Putamen (tissue), 1 donor: ENCODE results near the gene CDH8.
A peak's percentile ranks its signal among the peaks of the same experiment; 100 is the strongest.
"Not testable (repeated sequence)": the region's sequence is repeated elsewhere in the genome, so short reads cannot be mapped to it uniquely, and the experiment has no call there.

Source experiments
- DNase-seq: peaks from one replicate; pipeline ENCODE4 v3.0.0-alpha.2; 2016; ENCODE audit warnings: low spot score

Gene CDH8

DNA sequence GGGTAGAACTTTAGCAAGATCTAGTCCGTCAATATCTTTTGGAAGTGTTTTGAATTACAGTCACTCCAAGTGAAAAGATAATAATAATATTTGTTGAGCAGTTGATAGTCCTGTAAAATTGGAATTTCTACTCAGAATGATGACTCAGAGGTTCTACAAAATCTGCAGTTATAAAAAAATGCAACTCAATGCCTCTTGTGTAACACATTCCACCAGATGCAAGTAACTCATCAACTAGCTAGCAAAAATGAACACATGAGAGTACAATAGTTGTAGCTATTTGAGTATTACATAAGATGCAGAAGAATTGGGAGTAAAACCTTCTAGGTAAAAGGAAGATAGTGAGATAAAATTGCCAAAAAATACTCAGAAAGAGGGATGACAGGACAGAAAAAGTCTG, 177.2 kb downstream of the CDH8 start:
- DNase-seq = no peak

DNA sequence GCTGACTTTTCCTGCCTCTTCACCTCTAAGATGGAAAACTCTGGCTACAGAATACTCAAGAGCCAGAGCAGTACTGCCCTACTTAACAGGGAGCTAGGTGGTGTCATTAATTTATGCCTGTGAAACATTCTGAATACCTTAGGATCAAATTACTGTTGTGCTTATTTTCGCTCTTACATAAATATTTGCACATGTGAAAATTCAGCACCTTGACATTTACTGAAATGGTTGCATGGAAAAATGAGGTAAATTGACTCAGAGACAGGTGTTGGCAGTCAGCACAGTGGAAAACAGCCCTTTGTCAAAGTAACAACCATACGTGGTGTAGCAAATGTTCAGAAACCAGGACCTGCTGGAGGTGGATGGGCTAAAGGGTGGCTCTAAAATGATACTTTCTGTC, 193.6 kb downstream of the CDH8 start:
- no peak for DNase-seq

DNA sequence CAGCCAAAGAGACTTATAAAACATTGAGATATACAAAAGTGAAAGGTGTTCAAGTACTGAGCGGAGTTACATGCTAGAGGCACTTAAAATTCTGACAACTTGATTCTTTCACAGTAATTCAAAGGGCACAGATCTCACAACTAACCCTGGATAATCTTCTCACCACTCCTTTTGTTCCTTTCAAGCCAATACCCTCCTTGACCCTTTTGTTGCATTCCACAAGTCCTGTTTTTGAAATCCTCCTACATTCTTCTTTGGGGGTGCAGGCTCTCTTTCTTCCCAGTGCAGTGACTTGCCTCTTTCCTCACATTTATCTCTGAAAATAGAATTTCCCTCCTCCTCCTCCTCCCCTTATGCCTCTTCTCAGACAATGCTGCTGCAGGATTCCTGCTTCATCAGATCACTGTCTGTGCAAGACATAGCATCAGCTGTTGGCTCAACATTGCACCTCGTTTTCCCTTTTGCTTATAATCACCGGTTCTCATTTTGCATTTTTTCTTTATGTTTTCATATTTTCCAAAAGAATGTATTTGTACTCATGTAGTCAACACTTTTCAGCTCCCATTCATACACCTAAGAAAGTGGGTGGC, 199.3 kb downstream of the CDH8 start:
- DNase-seq = peak; percentile 73

DNA sequence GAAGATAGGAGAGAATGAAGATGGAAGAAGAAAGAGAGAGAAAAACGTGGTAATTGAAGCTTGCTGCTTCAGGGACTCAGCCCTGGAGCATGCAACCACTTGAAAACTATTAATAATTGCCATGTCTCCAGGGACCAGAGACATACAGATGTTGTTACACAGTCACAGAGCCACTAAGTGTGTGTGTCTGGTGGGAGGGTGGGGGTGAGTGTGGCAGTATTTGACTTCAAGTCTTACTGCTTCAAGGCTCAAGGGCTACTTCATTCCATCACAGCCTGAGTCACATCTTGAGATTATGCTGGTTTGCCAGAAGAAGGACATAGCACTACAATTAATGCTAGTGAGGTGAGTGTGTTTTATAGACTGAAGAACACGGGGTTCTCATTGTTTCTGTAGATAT, 202.2 kb downstream of the CDH8 start:
- no peak for DNase-seq

DNA sequence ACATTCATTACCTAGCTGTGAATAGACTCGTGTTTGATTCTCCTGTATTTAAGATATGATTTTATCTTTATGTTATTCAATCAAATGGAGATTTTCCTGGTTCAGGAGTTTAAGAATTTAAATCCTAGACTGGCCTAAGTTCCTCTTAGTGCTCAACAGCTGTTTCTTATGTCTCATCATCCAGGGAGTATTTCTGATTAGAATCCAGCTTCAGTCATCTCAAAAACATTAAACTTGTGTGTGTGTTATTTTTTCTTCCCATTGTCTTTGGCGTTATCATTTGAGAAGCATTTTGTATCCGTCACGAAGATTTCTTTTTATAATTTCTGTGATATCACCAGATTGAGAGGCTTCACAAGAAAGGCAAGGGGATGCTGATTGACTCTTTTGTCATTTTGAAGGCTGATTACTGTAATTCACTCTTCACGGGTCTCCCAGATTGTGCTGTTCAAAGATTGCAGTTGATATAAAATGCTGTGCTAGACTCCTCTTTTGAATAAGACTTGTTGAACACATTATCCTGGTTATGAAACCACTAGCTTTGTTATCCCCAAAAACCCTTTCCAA, 204.8 kb downstream of the CDH8 start:
- no peak for DNase-seq

DNA sequence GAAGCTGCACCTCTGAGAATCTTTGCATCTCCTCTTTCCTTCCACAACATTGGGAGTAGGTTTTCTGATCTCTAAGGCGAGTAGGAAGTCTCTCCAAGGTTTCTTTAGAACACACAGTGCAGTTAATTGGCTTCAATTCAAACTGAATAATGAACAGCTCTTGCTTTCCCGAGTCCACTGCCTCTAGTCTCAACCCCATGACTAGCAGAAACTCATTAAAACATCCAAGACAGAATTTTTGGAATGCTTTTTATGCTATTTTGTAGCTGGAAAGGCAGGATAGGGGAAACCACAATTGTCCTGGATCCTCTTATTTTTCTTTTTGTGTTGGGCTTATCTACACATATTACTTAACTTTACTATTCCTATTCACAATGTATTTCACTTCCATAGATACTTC, 206.6 kb downstream of the CDH8 start:
- DNase-seq = no peak

DNA sequence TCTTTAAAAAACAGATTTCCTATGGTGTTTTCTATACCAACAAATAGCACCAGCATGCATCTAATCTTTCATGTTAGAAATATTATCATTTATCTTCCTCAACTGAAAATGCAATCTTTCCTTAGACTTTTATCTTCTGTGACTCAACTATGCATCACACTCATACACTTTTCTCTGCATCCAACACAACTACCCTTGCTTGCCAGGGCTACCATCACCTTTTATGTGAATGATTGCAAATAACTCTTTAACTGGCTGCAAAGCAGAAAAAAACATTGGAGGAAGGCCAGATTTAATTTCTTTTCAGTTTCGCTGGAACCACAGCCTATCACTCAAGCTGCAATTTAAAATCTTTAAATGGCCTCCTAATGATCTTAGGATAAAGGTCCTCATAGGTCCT, 212.9 kb downstream of the CDH8 start:
- DNase-seq = no peak

DNA sequence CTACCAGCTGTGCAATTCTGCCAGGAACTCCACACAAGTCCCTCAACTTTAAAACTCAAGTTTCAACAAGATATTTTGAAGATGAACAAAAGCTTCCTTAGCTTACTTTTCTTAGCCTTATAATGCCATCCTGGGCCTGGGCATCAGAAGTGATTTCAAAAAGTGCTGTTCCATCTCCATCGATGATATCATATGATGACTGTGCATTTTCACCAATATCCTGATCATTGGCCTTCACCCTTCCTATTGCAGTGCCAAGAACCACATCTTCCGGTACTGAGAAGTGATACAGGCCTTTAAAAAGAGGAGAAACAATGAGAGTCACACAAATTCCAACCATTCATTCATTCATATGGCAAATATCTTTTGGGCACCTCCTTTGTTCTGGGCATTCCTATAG, 215.4 kb downstream of the CDH8 start:
- no peak for DNase-seq

DNA sequence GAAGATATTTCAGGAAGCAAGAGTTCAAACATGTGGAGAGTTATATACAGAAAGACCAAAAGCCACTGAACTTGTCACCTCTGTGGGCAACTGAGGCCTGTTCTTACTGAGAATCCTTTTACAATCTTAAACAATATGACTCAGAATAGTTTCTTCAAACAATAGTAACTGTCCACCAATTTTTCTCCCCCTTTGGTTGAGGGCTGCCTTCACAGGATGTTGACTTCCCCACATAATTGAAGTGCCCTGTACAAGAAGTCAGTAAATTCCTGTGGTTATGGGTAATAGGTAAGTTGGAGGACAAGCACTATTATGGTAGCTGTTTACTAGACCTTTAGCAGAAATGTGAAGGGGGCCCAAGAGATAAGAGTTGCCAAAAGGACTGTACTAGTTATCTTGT, 215.8 kb downstream of the CDH8 start:
- DNase-seq = no peak

DNA sequence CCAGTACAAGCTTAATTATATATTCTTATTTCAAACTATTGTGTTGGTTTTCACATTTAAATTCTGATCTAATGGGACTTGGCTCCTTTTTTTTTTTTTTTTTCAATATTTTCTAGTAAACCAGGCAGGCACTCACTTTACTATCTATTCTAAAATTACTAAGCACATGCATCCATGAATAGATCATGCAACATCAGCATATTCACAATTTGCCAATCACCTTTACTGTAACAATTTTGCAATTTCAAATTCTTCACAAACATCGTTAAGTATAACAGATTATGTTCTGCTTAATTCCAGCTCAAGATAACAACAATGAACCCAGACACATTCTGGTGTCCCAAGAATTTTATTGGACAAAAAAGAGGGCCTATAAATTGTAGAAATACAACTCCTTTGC, 217.4 kb downstream of the CDH8 start:
- DNase-seq = no peak

DNA sequence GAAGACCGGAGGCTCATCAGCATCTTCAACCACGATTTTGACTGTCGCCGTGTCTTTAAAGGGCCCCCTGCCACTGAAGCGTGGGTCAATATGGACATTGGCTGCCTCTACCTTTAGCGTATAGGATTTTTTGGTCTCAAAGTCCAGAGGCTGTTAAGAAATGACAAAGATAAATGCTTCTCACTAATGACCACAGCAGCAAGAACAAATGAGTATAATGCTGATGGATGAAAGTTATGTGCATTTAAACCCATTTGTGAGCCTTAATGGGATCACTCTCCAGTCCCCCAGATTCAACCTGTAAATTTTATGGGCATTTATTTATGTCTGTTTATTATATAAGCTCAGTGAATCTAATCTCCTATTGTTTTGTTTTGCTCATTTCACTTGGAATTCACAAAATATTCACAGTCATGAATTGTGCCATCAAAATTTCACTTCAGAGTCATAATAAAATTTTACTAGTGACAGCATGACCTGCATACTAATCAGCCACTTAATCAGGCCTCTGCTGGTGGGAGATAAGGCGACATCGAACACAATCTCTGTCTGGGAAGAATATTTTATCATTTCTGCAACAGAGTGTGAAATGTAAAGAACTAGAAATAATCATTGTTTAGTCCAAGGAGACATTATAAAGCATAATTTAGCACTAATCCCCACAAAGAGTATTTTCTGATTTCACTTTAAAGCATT, 218.5 kb downstream of the CDH8 start:
- DNase-seq = no peak

DNA sequence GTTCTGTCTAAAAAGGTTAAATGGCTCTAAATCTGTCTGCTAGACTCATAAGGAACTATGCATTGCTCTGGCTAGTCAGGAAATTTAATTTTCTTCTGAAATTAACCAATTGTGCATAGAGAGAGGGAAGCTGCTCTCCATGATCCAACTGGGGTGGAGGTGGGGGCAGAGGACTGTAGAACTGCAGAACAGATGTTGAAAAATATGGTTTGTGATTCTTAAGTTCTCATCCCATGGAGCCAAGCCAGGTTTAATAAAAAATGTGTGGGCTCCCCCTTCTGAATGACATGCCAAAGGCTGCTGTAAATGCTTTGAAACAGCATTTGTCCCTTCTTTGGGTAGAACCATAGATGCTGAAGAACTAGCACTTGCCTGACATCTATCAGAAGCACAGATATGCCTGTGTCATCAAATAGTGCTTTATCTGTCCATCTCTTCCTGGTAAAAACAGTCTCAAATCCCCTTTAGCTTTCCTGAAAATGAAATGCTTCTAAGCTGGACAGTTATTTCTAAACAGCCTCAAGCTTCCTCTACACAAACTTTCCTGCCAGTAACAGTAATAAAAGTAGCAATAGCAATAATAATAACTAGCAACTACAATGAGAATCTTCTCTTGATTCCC, 221.4 kb downstream of the CDH8 start:
- no peak for DNase-seq

DNA sequence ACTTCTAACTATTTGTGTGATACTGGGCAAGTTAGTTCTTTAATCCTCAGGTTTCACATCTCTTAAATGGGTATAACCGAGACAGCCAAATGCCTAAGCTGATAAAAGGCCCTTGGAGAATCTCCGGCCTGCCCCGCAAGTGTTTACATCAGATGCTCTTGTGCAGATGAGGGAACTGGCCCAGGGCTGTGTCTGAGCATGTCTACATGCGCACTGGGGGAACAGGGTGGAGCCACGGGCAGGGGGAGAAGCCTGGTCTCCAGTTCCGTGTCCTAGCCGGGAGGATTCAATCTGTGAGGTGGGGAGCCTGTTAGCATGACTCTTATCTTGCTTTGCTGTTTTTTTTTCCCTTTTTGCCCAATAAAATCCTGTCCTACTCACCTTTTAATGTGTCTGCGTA, 222.9 kb downstream of the CDH8 start:
- no peak for DNase-seq

DNA sequence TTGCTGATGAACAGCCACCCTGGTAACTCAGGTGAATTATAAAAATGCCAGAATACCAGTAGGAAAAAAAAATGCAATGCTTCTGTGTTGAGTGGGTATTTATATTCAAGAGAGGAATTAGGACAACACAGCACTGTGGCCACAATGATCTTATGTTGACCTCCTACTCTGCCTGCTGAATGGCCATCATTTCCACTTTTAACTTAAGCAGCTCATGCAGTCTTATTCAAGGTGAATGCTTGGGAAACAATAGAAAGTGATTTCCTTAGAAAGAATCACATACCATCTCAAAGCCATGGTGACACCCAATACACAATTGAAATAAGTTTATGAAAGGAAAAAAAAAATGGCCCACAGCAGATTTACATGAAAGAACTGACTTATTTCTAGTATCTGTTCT, 224.0 kb downstream of the CDH8 start:
- no peak for DNase-seq

DNA sequence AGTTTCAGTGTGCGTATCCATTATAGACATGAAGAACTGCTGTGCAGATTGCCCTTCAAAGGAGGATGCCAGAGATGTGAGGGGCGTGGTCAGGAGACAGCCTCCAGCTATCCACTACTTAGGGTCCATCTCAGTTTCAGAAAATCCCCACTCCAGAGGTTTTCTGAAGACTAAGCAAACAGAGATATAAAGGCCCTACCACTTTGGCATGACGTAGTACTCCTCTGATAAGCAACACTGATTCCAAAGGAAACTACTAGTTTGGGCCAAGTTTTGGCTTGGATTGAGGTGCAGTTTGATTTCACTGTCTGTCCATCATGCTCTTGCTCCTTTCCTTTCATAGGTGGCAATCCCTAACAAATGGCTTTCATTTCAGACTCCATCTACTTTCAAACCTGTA, 228.7 kb downstream of the CDH8 start:
- no peak for DNase-seq

DNA sequence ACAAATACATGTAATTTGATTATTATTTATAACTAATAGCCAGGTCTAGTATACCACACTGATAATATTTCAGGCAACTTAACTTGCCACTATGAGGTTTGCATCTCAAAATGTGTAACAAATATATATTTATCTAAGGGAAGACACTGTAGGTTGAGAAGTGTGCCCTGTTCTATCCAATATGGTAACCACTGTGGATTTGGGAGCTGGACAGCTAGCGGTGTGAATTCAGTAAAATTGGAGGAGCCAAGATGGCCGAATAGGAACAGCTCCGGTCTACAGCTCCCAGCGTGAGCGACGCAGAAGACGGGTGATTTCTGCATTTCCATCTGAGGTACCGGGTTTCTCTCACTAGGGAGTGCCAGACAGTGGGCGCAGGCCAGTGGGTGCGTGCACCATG, 235.0 kb downstream of the CDH8 start:
- not testable (repeated sequence) for DNase-seq

DNA sequence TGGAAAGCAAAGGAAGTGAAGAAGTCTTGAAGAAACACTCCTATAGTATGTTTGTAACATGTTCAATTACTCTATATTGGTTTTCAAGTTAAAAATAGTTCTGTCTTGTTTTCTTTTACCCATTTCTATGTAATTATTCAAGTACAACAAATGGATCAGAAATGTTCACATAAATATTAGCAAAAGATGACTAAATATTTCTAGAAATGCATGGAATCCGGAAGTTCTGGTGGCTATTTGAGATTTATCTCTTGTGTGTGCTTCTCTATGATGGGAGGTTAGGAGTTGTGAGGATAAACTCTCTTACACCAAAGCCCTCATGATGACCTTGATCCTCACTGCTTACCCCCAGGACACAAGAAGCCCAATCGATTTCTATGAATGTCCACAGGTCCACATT, 237.5 kb downstream of the CDH8 start:
- DNase-seq = no peak

DNA sequence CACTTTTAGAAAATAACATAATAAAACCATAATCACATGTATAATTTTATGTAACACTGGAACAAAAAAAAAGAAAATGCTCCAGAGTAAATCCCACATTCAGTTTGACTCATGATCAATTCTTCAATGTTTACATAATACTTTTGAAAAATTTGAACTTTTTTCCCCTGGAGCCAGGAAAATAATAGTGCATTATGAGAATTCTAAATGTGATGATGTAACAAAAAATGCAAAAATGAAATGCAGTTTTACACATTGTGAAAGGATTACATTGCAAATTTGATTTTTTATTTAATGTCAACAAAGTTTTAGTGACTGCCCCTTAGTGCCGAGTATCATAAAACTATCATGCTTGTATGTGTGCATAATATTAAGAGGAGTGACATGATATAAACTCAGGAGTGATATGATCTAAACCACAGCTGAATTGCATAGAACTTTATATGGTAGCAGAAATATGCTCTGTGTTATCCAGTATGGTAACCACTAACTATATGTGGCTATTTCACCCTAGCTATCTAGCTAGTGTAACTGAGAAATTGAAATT, 238.2 kb downstream of the CDH8 start:
- no peak for DNase-seq

DNA sequence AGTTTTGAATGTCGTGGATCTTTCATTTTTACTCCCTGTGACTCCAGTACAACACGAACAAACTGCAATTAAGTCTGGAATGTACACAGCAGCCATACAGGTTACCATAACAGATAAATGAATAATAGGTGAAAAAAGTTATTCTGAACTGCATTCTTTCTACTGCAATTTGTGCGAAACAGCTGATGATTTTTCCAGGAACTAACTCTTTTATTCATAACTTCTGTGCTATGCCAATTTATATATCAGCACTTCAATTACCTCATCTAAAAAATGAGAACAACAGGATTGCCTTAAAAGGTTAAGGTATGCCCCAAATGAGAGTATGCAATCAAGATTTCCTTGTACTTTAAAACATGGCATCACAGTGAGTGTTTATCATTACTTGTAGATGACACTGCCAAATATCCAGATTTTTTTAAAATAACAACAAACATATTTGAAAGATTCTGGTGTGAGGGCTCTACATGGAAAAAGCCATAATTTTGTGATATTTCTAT, 238.9 kb downstream of the CDH8 start:
- DNase-seq = no peak

DNA sequence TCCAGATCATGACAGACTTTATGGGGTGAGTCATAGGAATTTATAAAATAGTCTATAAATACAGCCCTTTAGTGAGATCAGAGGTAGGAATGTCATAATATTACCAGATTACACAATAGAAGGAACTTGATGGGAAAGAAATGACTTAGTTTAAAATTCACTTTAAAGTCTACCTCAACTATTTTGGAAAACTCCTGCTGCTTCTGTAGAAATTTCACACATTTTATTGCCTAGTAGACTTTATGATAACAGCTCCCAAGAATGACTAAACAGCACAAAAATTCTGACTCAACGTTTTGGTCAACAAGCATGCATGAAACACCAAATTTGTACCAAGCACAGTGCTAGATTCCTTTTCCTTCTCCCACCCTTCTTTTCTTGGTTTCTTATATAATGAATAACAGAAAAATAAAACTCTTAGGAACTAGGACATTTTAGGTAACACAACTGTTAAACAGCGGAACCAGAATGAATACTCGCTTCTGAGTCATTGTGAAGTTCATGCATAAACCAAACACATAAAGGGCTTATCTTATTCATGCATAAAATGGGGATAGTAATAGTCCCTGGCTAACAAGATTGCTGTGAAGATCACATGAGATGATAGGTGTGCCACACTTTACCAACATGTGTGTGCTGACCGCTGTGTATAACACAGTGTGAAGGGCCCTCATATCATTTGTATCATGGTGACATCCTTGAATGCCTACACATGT, 243.9 kb downstream of the CDH8 start:
- DNase-seq = peak; percentile 55

DNA sequence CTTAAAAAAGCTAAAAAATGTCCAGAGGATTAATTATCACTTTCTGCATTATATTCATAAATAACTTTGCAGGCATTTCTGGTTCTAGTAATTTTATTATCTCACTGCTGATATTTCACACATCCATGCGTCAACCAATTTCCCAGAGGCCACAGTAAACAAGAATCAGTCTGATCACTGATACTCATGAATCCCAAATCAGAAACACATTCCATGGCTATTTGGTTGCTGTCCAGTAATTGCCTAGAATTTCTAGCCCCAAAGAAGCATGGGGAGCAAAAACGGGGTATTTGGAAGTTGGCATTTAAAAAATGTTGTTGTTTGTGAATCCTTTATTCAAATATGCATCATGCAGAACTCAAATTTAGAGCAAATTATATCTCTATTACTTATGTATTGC, 244.8 kb downstream of the CDH8 start:
- DNase-seq = no peak

DNA sequence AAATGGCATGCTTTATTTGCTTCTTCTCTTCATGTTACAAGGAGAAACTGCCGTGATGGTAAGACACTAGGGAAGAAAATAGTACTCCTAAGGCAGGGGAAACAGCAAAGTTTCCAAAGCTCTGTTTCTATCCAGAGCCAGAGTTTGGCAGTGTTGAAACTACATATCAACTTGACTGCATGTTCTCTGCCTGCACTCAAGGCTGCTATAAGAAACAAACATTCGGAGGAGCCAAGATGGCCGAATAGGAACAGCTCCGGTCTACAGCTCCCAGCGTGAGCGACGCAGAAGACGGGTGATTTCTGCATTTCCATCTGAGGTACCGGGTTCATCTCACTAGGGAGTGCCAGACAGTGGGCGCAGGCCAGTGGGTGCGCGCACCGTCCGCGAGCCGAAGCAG, 254.4 kb downstream of the CDH8 start:
- DNase-seq = not testable (repeated sequence)
